ENCODE results near the gene DCBLD2. TPM values are rescaled to one million over a fixed set of nuclear protein-coding genes. Genes with fewer than 3 reads are reported as not detected.

DCBLD2 gene
- total and polyA plus RNA-seq, 2 of the 13 experiments (the other 11 are each of a cell fraction or from before 2014, with no cell fraction given), result 43.8 to 56.9 TPM

- H3K27ac ChIP-seq (ENCODE audit: extremely low read length, insufficient read depth, low read length), result no peak overlapping the region
- no peaks in the 10 kb centered on the region for H3K27me3 ChIP-seq (ENCODE audit: control insufficient read depth in 1 of 2, insufficient read depth in 2 of 2, low read length in 2 of 2)
- ATAC-seq, result peak; percentile 95
- peaks cover 52% of the 10 kb centered on the region for H3K4me1 ChIP-seq (ENCODE audit: insufficient read depth, low read length)
- H3K9ac ChIP-seq (ENCODE audit: insufficient read depth, low read depth, low read length), result no peak overlapping the region
- POLR2A ChIA-PET, result no interaction called here
- peak; percentile 8 for FAIRE-seq
- no peak overlapping the region for H2AFZ ChIP-seq (ENCODE audit: low read length)
- peak; percentile 70 for DNase-seq (ENCODE audit: low spot score)
- H3K36me3 ChIP-seq (replicated peaks in 1 of 2; ENCODE audit: control insufficient read depth in 1 of 2, insufficient read depth in 2 of 2, low read length in 2 of 2), result no peaks in the 10 kb centered on the region; a peak in 1 of 5 replicates
- CTCF ChIA-PET (ENCODE audit: low intra/inter-chr PET ratio, low total read pairs), result no interaction called here
- peaks cover 5% of the 10 kb centered on the region; the same call in 1 of the 2 replicates for H4K20me1 ChIP-seq (ENCODE audit: insufficient read depth, low read length)
- no TSS peak for BruUV-seq (replicated peaks)
- no peaks in the 10 kb centered on the region for H3K9me3 ChIP-seq (ENCODE audit: low read length)
- H3K4me3 ChIP-seq (replicated peaks in 1 of 3; ENCODE audit: insufficient read depth in 1 of 3, low read depth in 2 of 3, low read length in 3 of 3), result no peak overlapping the region
- WGBS (ENCODE audit: low lambda C conversion rate), result 86% methylated on average over 1 of the region's 1 CpG
- peaks cover 65% of the 10 kb centered on the region for H3K79me2 ChIP-seq (ENCODE audit: insufficient read depth, low read length)
- no peak overlapping the region for H3K4me2 ChIP-seq (ENCODE audit: low read depth, low read length)
- in situ Hi-C loops (cut with HindIII; ENCODE audit: extremely low pct_ligation_motif_present, low pct_unique_long_range_greater_than_20kb) (no loop called here), intact Hi-C loops (cut with micrococcal nuclease; ENCODE audit: unreplicated experiment) (no loop called here)
- no peak for TF ChIP-seq ZFP91 (CRISPR knock-in tag; IDR thresholded peaks at IDR 0.05; ENCODE audit: borderline replicate concordance)
- no peak for TF ChIP-seq THAP9 (CRISPR knock-in tag; IDR thresholded peaks at IDR 0.05; ENCODE audit: borderline replicate concordance)
- no peak for TF ChIP-seq TARDBP (CRISPR knock-in tag; IDR thresholded peaks at IDR 0.05)
- no peak for TF ChIP-seq ZNF292 (CRISPR knock-in tag; IDR thresholded peaks at IDR 0.05; ENCODE audit: borderline replicate concordance, low read depth)
- no peak for TF ChIP-seq ZBTB8A (CRISPR knock-in tag; IDR thresholded peaks at IDR 0.05; ENCODE audit: borderline replicate concordance, low read depth)
- peak; percentile 87 for TF ChIP-seq BCL6 (CRISPR knock-in tag; IDR thresholded peaks at IDR 0.05)
- TF ChIP-seq ARID5B (CRISPR knock-in tag; IDR thresholded peaks at IDR 0.05), result 0 out of 2 replicates have a peak, but pooled peaks have one; percentile 53
- no peak for TF ChIP-seq ZBTB38 (CRISPR knock-in tag; IDR thresholded peaks at IDR 0.05)
- no peak for TF ChIP-seq PRDM15 (CRISPR knock-in tag; IDR thresholded peaks at IDR 0.05)
- TF ChIP-seq ZNF572 (CRISPR knock-in tag; IDR thresholded peaks at IDR 0.05), result no peak
- TF ChIP-seq FOSL2 (CRISPR knock-in tag; IDR thresholded peaks at IDR 0.05), result peak; percentile 66
Observed at GRCh38 chr3:98750276-98750919, 151.1 kb downstream of the DCBLD2 start.

All from HepG2 (cell line).